ENCODE data around the gene ZDHHC20. TPM values are rescaled to one million over a fixed set of nuclear protein-coding genes. Genes with fewer than 3 reads are reported as not detected.
A peak's percentile ranks its signal among the peaks of the same experiment; 100 is the strongest.

The ZDHHC20 gene
- polyA plus RNA-seq, 3 donors: 28.1 to 67.8 (median 66.8) TPM

DNA sequence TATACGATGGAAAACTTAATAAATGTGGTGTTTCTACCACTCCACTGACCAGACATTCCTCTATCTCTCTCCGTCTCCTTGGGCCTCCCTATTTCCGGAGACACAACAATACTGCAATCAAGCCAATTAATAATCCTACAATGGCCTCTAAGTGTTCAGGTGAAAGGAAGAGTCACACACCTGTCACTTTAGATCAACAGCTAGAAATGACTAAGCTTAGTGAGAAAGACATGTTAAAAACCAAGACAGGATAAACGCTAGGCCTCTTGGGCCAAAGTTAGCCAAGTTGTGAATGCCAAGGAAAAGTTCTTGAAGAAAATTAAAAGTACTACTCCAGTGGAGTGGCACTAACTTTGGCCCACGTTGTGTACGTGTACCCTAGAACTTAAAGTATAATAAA lies 22.5 kb downstream of the ZDHHC20 start:
- Histone ChIP-seq H3K4me2 (replicated peaks; ENCODE audit: extremely low read depth, low read length, poor library complexity, severe bottlenecking) (peak overlapping the region; percentile 64), H3K79me2 (ENCODE audit: insufficient read depth, low read length) (peaks cover 87% of the 10 kb centered on the region), H3K9me3 (replicated peaks in 1 of 2; ENCODE audit: control insufficient read depth in 1 of 2, insufficient read depth in 1 of 2, low read length in 2 of 2) (no peaks in the 10 kb centered on the region), H3K27me3 (ENCODE audit: control insufficient read depth in 2 of 2, insufficient read depth in 2 of 2, low read length in 2 of 2) (no peaks in the 10 kb centered on the region), H3K36me3 (replicated peaks in 1 of 2; ENCODE audit: control insufficient read depth in 1 of 2, insufficient read depth in 2 of 2, low read length in 2 of 2) (no peaks in the 10 kb centered on the region), H2AFZ (ENCODE audit: insufficient read depth, low read depth, low read length, poor library complexity, severe bottlenecking) (no peak overlapping the region), H3K9ac (ENCODE audit: insufficient read depth, low read length, poor library complexity, severe bottlenecking) (peak overlapping the region; percentile 52), H3K27ac (ENCODE audit: low read depth in 1 of 2, low read length in 2 of 2) (peak overlapping the region; percentile 86 to 96), H4K20me1 (ENCODE audit: insufficient read depth, low read length) (no peaks in the 10 kb centered on the region), H3K4me3 (replicated peaks in 1 of 3; ENCODE audit: low read depth in 2 of 3, low read length in 3 of 3) (peak overlapping the region in 1 of 3 experiments; percentile 57), H3K4me1 (ENCODE audit: control insufficient read depth in 1 of 2, insufficient read depth in 2 of 2, low read length in 2 of 2) (peaks cover 42 to 74% of the 10 kb centered on the region in 2 donors)
- peak overlapping the region; percentile 93 to 99 (median 98) for H3K27ac Mint-ChIP-seq
- WGBS (ENCODE audit: insufficient coverage): no CpG with 5 or more reads among the region's 6 CpGs
- no peak for DNase-seq
- no peaks in the 10 kb centered on the region for H3K27me3 Mint-ChIP-seq (ENCODE audit: low read depth in 3 of 3)
- intact Hi-C loops (cut with micrococcal nuclease): no loop called here
- TF ChIP-seq, protein P1, sequence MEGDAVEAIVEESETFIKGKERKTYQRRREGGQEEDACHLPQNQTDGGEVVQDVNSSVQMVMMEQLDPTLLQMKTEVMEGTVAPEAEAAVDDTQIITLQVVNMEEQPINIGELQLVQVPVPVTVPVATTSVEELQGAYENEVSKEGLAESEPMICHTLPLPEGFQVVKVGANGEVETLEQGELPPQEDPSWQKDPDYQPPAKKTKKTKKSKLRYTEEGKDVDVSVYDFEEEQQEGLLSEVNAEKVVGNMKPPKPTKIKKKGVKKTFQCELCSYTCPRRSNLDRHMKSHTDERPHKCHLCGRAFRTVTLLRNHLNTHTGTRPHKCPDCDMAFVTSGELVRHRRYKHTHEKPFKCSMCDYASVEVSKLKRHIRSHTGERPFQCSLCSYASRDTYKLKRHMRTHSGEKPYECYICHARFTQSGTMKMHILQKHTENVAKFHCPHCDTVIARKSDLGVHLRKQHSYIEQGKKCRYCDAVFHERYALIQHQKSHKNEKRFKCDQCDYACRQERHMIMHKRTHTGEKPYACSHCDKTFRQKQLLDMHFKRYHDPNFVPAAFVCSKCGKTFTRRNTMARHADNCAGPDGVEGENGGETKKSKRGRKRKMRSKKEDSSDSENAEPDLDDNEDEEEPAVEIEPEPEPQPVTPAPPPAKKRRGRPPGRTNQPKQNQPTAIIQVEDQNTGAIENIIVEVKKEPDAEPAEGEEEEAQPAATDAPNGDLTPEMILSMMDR (IDR thresholded peaks at IDR 0.05): no peak
- no peak overlapping the region for H3K4me3 Mint-ChIP-seq
- H3K4me1 Mint-ChIP-seq: peaks cover 61% of the 10 kb centered on the region
- H3K36me3 Mint-ChIP-seq: peaks cover 7 to 10% of the 10 kb centered on the region in 2 donors
- peaks cover 2 to 9% (median 6%) of the 10 kb centered on the region in 7 donors for H3K9me3 Mint-ChIP-seq

- Histone ChIP-seq H3K27ac (ENCODE audit: low read depth in 1 of 2, low read length in 2 of 2) (peak overlapping the region; percentile 86 to 96), H3K36me3 (replicated peaks in 1 of 2; ENCODE audit: control insufficient read depth in 1 of 2, insufficient read depth in 2 of 2, low read length in 2 of 2) (no peaks in the 10 kb centered on the region), H3K9ac (ENCODE audit: insufficient read depth, low read length, poor library complexity, severe bottlenecking) (peak overlapping the region; percentile 52), H3K4me2 (replicated peaks; ENCODE audit: extremely low read depth, low read length, poor library complexity, severe bottlenecking) (peak overlapping the region; percentile 64), H3K9me3 (replicated peaks in 1 of 2; ENCODE audit: control insufficient read depth in 1 of 2, insufficient read depth in 1 of 2, low read length in 2 of 2) (peaks cover 0 to 2% of the 10 kb centered on the region in 2 donors), H3K79me2 (ENCODE audit: insufficient read depth, low read length) (peaks cover 87% of the 10 kb centered on the region), H4K20me1 (ENCODE audit: insufficient read depth, low read length) (no peaks in the 10 kb centered on the region), H3K4me3 (replicated peaks in 1 of 3; ENCODE audit: low read depth in 2 of 3, low read length in 3 of 3) (peak overlapping the region in 2 of 3 experiments; percentile 34 to 57), H3K4me1 (ENCODE audit: control insufficient read depth in 1 of 2, insufficient read depth in 2 of 2, low read length in 2 of 2) (peaks cover 42 to 69% of the 10 kb centered on the region in 2 donors), H3K27me3 (ENCODE audit: control insufficient read depth in 2 of 2, insufficient read depth in 2 of 2, low read length in 2 of 2) (no peaks in the 10 kb centered on the region), H2AFZ (ENCODE audit: insufficient read depth, low read depth, low read length, poor library complexity, severe bottlenecking) (peak overlapping the region; percentile 4)
- Mint-ChIP-seq H3K4me1 (peaks cover 56% of the 10 kb centered on the region), H3K27me3 (ENCODE audit: low read depth in 3 of 3) (no peaks in the 10 kb centered on the region), H3K9me3 (peaks cover 4 to 10% (median 6%) of the 10 kb centered on the region in 7 donors), H3K4me3 (peak overlapping the region; percentile 64 to 81), H3K27ac (peak overlapping the region; percentile 93 to 99 (median 98)), H3K36me3 (peaks cover 7 to 15% of the 10 kb centered on the region in 2 donors)
- DNase-seq: peak; percentile 93 to 98 (median 96)
- TF ChIP-seq, protein P1 (IDR thresholded peaks at IDR 0.05): no peak
- intact Hi-C loops (cut with micrococcal nuclease): loop anchor here in 1 of 2 donors (2.0 kb wide), 1 partner anchor 23 kb away; the partner anchor contains the start of gene ZDHHC20
- no CpG with 5 or more reads among the region's 2 CpGs for WGBS (ENCODE audit: insufficient coverage)
These were observed 23.4 kb downstream of the ZDHHC20 start for GRCh38 chr13:21435687-21436151.

Data from CD14-positive monocyte (primary cell).